Measurements from ENCODE around the gene TRPC1. TPM values are rescaled to one million over a fixed set of nuclear protein-coding genes. Genes with fewer than 3 reads are reported as not detected.

Gene TRPC1
- total RNA-seq: 95.3 TPM

GRCh38 chr3:142723968-142724681 lies at the start of gene TRPC1:
Gene TRPC1 (plus strand): TSS chr3:142724034. CDS start chr3:142724560, 526 bp downstream.

Small RNA genes within 50 kb of the gene (small RNA-seq; reads per million reads assigned to genes)
- not detected for gene RNU7-47P

Other genes starting within 250 kb of the TRPC1 start
- 33.7 TPM for gene ATR, start 145.3 kb upstream of the TRPC1 start, total RNA-seq
- 4.6 TPM for gene PLS1, start 127.6 kb upstream of the TRPC1 start, total RNA-seq
- gene PCOLCE2, start 165.0 kb downstream of the TRPC1 start, total RNA-seq: 13.6 TPM
- 5.3 TPM for gene PAQR9, start 239.6 kb downstream of the TRPC1 start, total RNA-seq

All from diencephalon (tissue), 1 donor.